Kidney tubule cell (primary cell): ENCODE measurements around the gene S100A10.

Experiments
- DNase-seq: peaks from one replicate; pipeline ENCODE4 v3.0.0-alpha.2; 2018; ENCODE audit warnings: low spot score

S100A10 gene, protein sequence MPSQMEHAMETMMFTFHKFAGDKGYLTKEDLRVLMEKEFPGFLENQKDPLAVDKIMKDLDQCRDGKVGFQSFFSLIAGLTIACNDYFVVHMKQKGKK

DNA sequence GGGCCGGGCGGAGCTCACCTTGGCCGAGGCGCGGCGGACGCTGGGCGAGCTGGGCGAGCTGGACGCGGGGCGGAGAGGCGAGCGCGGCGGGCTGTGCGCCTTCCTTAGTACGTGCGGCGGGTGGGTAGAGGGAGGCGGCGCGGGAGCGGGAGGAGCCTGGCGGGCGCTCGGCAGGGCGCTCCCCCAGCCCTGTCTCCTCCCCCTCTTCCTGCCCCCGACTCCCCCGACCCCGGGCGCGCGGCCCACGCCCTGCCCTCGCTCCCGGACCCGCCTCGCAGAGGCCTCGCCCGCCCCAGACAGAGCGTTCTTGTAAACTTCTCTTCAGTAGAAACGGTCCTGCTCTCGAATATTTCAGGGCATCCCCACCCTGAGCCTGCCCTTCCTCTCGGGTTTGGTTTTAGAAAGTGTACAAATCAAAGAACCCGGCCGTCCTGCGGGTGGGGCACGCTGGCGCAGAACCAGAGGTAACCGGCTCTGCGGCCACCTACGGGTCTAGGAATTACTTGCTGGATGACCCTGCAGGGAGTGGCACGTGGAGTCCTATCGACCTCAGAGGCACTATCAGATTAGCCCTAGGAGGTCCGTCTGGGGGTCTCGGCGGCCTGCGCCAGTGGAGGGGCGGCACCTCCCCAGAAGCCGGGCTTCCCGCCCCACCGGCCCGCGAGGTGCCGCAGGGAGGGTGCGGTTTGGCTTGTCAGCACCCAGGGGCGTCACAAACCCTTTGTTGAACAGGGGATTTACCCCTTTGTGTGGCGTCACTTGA, at the start of gene S100A10:
Gene S100A10 (minus strand): TSS at position 126 of the 763 bp plus-strand sequence. CDS start 7,629 bp downstream, outside the sequence.
- DNase-seq, result peak; percentile 90

DNA sequence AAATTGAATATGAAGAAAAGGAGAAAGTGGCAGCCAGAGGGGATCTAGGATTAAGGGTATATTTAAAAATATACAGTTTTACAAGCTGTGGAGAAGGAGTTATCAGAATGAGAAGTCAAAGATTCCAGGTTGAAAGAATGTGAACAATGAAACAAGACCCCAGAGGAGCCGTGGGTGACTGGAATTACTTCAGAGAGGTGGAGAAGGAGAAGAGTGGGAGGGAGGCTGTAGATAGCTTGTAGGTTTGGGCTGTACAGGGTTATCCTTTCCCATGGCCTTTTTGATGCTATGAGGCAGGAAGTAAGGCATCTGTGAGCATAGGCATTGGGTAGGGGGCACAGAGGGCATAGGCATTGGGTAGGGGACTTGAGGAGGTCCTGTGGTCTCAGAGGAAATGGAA, 48.4 kb upstream of the S100A10 start:
- DNase-seq, result no peak

DNA sequence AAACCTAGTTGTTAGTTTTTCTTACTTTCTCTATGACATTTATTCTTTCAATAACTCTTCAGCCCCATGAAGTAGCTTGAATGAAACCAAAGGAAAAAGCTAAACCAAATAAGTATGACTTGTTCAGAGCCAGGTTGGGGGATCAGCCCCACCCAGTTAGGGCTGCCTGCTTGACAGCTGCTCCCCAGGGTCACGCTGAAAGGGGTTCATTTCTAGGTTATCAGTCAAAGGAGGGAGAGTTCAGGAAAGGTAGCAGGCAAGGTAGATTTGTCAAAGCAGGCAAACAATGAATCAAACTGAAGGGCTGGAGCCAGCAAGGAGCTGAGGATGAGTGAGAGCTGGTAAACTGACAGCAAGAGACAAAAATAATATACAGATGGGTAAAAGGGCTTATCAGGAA, 46.2 kb upstream of the S100A10 start:
- DNase-seq, result no peak

DNA sequence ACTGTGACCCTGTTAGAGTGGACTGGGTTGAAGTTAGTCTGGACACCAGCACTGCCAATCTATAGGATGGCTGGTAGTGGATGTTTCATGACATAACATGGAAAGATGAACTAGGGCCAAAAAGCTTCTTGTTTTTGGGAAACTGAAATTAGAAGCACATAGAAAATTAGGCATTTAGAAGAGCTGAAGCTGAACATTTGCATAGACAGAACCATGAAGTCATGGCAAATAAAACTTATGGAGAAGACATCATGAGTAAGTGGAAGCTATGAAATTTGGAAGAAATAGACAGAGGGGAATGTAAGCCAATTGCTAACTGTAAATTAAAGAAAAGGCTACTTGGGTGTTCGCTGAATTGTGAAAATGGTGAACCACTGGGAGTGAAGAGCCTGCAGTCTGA, 45.8 kb upstream of the S100A10 start:
- no peak for DNase-seq

DNA sequence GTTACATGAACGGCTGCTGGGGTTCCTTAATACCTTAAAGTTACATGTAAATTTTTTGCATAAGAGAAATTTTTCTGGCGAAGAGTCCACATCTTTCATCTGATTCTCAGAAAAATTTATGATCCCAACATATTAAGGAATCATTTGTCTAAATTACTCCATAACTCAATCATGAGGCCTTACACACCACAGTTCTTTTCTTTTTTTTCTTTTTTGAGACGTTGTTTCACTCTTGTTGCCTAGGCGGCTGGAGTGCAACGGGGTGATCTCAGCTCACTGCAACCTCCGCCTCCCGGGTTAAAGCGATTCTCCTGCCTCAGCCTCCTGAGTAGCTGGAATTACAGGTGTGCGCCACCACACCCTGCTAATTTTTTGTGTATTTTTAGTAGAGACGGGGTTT, 45.2 kb upstream of the S100A10 start:
- DNase-seq, result no peak

DNA sequence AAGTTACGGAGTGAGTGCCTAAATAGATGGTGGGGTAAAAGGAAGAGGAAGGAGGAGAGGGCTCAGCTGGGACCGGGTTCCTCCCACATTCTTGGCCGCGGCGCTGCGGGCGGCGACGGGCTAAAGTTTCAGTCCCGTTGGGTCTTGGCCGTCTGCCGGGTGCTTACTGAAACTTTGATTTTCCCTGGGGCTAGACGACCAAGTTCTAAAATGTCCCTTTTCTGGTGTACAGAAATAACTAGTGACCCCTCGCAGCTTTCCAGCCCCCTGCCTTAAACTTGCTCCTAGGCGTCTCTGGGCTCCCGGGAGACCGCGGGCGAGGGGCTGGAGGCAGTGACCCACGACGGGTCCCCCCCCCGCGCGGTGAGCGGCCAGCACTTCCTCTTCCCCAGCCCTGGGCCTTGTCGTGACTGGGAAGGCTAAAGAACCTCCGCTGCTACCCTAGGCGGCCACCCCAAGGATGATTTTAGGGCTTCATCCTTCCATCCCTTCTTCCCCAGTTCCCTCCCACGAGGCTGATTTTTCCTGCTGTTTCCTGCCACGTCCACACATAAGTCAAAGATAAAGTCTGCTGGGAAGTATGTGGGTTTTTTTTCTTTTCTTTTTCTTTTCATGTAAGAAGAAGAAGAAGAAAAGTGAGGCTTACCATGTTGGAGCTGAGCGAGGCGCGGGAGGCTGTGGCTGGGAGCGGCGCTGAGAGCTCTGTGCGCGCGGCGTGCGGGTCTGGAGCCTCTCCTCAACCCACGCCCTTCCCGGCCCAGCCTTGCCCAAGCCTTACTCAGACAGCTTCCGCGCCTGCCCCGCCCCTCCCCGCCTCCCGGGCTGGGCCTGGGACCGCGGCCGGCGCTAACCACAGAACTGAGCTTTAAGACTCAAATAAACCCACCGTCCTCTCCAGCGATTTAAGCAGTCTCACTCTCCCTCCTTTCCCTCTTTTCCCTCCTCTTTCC, 42.9 kb upstream of the S100A10 start, which contains the start of gene S100A11:
Gene S100A11 (minus strand): TSS at position 738 of the 950 bp plus-strand sequence. CDS start 89 bp downstream, at position 649.
- DNase-seq, result peak; percentile 89

DNA sequence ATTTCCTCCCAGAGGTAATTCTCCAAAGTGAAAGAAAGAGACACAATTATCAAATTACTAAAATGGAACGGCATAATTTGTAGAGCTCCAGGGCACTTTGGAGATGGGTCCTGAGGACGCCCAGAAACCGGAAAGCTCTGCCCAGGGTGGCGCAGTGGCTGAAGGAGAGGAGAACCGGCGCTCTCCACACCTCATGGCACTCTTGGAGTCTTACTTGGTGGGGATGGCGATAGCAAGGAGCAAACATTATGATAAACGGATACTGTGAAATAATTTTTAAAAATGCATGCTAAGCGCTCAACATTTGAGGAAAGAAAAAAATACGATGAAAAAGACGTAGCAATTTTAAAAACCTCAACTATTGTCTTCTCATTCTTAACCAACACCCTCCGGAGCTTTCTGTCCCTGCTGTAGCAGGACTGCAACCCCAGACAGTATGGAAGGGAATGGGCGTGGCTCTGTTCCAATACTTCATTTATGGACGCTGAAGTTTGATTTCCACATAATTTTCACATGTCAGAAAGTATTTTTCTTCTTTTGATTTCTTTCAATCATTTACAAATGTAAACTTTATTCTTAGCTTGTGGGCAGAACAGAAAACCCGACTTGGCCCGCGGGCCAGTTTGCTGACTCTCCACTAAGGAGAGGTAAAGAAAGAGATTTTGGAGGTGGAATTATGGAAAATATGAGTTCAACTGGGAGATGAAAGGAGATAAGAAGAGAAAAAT, 42.0 kb upstream of the S100A10 start:
- DNase-seq, result peak; percentile 47

DNA sequence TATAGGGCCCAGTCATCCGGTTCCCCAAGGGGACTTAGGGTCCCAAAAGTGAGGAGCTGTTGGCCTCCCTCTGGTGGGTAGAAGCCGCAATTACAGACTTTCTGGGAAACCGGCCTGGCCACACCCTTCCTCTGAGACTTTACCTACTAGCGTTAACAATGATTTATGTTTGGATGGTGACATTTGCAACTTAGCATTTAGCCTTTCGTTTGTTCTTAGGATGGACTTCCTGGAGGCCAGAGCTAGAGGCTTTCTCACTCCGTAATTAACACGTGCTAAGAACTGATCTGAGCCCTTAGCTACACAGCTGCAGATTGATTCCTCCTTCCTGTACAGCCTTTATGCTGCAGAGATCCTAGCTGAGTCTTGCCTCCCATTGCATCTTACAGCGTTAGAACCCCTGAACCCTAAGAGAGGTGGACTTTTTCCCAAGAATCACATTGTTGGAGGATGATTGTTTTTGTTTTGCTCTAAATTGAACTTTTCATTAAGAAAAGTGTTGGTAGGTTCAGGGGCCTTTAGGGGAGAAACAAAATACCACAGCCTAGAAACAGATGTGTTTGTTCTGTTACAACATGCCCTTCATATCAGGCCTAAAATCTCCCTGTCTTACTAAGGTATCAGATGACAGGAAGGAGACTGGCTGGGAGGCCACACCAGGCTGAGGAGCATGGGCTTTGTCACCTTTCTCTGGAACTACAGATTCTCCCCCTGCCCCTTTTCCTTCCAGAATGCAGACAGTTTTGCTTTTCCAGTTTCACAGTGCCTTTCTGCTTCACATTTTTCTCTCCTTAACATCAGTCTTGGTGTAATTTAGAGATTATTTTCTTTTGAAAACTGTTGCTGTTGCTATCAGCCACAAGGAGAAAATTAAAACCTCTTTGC, 41.2 kb upstream of the S100A10 start:
- DNase-seq, result peak; percentile 86

DNA sequence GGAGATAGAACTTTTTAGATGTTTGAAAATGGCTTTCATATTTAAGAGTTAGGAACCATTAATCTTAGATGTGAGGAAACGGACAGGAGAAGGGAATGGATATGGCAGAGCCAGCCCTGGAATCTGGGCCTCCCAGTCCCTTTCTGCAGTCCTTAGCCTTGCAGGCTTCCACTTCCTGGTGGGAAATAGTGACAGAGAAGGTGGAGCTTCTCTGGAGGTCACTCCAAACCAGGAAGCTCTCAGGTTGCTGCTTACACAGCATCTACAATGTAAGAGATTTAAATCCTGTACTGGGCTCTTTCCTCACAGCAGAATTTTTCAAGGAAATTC, 40.6 kb upstream of the S100A10 start:
- no peak for DNase-seq

DNA sequence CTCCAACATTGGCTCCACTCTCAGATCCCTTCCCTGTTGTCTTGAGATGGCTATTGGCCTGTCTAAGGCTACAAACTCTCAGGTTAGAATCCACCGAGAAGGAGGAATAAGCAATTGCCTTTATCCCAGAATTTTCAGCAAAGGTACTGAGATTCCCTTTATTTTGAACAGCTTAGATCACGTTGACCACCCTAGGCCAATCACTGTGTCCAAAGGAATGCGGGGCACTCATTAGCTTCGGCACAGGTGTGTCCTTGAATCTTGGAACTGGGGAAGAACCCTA, 36.2 kb upstream of the S100A10 start:
- no peak for DNase-seq

DNA sequence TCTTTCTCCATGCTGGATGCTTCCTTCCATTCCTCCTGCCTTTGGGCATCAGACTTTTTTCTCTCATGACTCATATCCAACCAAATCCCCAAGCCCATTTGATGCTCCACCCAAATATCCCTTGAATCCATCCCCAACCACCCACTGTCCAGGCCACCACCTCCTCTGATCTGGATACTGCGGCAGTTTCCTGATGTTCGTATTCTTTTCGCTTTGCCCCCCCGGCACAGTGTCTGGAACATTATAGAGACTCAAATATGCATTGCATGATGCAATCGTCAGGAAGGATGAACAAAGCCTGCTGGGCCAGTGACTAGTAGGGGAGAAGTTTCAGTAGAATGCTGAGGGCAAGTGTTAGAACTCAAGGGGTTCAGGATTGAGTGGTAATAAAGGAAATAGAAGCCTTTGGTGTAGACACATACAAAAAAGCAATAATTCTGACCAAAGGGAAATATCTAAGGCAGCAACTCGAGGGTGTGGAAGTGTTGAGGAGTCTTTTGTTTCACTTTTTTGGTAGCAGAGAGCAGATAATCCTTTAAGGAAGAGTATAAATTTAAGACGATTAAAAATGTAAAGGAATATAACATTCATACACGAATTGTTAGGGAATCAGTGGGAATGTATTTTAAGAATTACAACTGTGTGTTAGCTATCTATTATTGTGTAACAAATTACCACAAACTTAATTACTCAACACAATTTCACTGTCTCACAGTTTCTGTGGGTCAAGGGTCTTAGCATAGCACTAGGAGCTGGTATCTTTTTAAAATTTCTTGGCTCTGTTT, 35.7 kb upstream of the S100A10 start:
- DNase-seq, result no peak

DNA sequence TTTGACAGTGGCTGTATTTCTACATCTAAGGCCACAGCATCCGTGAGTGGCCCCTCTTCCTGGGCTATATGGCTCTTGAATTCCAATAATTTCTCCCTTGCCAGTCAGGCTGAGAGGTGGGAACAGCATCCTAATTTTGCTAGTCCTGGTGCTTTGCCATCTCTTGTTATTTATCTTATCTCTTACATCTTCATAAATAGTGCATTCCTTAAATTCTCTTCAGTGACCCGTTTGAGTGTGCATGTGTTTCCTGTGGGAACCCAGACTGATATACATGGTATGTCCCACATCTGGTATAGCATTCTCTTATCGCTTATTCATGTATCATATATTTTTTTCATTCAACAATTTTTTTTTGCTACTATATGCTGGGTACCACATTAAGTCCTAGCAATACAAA, 33.2 kb upstream of the S100A10 start:
- DNase-seq, result no peak

DNA sequence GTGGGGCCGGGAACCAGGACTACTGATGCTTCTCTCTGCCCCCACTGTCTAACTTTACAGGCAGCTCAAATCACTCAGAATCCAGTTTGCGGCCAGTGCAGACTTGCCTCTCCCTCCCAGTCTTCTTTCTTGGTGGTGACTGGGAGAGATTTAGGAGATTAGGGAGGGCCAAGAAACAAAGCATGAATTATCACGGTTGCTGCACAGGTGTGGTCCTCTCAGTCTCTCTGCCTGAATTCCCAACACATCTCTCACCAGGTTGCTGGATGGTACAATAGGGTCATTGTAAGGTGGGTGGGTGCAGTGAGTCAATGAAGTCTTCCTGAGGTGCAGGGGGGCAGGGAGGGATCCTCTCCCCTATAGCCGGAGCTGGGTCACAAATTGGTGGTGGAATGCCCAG, 30.6 kb upstream of the S100A10 start:
- peak; percentile 19 for DNase-seq

DNA sequence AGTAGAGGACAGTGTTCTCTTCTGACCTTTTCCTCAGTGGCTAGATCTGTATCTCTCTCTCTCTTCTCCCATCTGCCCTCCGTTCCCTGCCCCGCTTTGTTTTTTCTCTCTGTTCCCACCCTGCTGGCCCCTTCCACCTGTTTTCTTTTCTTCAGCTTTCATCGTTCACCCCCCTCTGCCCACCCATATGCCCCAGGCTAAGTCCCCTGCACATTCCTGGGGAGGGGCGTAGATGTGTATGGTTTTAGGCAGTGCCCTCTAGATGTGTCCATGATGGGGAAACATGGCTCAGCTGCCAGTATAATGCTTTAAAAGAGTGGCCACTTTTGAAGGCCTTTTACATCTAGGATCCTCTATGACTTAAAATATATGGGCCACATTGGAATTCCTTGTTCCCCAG, 29.6 kb upstream of the S100A10 start:
- no peak for DNase-seq

DNA sequence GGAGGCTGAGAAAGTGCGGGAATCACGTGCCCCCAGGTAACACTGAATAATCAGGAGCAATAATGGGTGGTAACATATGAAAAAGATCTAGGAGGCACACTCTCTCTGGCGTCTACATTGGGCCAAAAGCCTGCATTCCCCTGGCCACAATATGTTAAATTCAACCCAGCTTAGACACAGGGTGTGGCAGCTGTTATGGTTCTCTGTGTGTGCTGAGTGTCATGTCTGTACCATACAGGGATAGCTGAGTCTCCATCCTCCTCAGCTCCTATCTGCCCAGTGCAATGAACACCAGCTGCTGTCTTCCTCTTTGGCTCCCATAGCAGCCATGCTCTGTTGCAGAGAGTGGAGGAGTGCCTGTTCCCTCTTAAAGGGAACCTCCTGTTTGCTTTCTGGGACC, 28.8 kb upstream of the S100A10 start:
- no peak for DNase-seq

DNA sequence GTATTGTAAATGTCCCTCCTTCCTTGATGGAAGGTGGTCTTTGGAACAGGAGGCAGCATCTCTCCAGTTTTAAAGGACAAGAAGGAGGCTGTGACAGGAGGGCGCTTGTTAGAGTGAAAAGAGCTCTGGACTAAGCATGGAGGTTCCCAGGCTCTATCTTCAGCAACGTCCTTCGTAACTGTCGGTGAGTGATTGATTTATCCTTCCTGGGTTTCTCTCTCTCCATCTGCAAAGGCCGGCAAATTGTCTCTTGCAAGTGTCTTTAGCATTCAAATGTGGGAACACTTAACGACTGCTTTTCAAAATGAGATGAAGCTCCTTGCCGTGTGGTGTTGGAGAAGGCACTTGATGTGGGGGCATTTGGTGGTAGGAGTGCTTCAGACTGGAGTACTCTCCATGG, 27.9 kb upstream of the S100A10 start:
- no peak for DNase-seq

DNA sequence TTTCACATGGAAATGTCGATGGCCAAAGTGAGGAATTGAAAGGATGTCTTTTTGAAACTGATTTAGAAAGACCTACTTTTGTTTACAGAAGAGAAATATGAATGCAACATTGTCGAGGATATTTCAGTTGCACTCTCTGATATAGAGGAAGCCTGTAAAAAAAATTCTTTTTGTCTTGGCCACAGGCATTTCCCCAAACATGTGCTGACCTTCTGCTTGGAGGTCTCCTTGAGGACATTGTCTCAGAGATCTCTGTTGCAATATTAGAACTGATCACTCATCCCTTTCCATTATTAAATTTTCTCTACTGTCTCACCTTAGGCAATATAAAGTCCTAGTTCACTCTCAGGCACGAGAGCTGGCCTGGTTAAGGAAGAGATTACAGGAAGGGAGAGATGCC, 27.2 kb upstream of the S100A10 start:
- no peak for DNase-seq

DNA sequence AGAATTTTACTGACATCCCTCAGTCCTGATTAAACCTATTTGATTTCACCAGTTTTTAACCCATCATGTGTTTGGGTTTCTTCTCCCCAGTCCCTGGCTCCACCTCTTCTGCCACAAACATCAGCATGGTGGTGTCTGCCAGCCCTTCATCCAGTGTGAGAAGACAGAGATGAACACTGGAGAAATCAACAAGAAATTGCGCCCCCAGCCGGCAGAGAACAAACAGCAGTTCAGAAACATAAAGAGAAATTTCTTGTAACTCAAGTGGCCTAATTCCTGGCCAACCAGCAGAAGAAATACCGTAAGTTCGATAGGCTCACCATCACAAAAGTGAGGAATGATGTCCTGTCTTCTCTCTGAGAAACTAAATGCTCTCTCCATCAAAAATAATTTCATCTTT, 24.9 kb upstream of the S100A10 start:
- peak; percentile 14 for DNase-seq

DNA sequence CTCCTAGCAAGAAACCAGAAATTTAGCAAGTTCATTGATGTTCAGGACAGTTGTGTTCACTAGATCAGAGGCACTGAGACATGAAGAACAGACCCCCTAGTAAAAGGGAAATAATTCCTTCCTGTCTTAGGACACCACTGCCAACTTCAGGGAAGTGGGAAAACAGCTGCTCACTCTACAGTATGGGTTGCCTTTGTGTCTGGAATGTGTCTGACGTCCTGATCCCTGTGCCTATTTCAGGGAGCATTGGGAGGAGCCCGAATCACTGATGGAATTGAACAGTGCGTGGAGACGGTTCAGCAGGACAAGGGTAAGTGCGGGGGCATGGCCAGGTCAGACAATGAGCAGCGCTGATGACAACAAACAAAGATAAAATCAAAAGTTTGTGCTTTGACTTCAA, 22.1 kb upstream of the S100A10 start:
- no peak for DNase-seq

DNA sequence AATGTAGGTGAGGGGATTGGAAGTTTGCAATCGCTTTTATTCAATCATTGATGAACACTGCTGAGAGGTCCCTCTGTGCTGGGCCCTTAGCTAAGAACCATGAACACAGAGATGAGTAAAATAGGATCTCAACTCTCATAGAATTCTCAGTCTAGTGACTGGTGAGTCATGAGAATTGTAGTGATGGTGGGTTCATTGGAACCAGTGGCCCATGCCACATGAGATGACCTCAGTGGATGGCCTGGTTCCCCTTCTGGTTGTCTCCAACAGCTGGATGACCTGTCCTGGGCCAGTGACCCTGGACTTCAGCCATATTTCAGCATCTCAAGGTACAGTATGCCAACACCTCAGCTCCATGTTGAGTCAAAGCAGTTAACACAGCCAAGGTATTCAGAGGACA, 21.3 kb upstream of the S100A10 start:
- DNase-seq, result peak; percentile 54
